ENCODE measurements around the gene CCL14.

DNA sequence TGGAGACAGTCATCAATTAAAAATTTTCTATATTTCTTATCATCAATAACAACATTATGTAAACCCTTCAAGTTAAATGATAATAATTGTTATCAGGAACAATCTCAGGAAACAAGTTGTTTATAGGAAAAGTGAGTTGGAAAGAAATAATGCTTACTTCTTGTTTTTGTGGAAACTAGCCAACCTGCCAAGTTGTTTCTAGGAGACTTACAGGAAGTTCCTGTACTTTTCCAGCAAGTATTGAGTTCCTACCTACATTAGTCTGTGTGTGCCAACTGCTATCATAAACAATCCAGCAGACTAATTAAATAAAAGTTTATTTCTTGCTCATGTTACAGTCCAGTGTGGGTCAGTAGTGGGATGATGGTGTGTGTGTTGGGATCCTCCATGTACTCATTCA, 1.6 kb upstream of the CCL14 start:
- TF ChIP-seq, protein P1, sequence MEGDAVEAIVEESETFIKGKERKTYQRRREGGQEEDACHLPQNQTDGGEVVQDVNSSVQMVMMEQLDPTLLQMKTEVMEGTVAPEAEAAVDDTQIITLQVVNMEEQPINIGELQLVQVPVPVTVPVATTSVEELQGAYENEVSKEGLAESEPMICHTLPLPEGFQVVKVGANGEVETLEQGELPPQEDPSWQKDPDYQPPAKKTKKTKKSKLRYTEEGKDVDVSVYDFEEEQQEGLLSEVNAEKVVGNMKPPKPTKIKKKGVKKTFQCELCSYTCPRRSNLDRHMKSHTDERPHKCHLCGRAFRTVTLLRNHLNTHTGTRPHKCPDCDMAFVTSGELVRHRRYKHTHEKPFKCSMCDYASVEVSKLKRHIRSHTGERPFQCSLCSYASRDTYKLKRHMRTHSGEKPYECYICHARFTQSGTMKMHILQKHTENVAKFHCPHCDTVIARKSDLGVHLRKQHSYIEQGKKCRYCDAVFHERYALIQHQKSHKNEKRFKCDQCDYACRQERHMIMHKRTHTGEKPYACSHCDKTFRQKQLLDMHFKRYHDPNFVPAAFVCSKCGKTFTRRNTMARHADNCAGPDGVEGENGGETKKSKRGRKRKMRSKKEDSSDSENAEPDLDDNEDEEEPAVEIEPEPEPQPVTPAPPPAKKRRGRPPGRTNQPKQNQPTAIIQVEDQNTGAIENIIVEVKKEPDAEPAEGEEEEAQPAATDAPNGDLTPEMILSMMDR (IDR thresholded peaks at IDR 0.05): no peak
- TF ChIP-seq POLR2A (IDR thresholded peaks at IDR 0.05): no peak

All from thyroid gland (tissue), 4 donors.